ENCODE measurements around the gene SPINT2. TPM values are rescaled to one million over a fixed set of nuclear protein-coding genes. Genes with fewer than 3 reads are reported as not detected.
A peak's percentile ranks its signal among the peaks of the same experiment; 100 is the strongest.

Gene SPINT2
- polyA plus RNA-seq, 1 donor (not counting 4 experiments of a cell fraction or from before 2014, with no cell fraction given), result 363 TPM

GRCh38 chr19:38227287-38228004 is 36.9 kb upstream of the SPINT2 start:
- no peaks in the 10 kb centered on the region for H4K20me1 ChIP-seq (ENCODE audit: control insufficient read depth, extremely low read depth, insufficient read depth, low read length)
- no peak overlapping the region for H3K27ac ChIP-seq (ENCODE audit: control insufficient read depth, insufficient read depth, low read length)
- dilution Hi-C loops (cut with MboI; ENCODE audit: extremely low pct_ligation_motif_present, low sequenced_read_pairs), result no loop called here
- TF ChIP-seq EZH2 (IDR thresholded peaks at IDR 0.05; ENCODE audit: low read length) (no peak), CTCF (optimal IDR thresholded peaks at IDR 0.05 in 1 of 3, IDR thresholded peaks at IDR 0.05 in 1 of 3, conservative IDR thresholded peaks at IDR 0.05 in 1 of 3; ENCODE audit: extremely low read depth in 1 of 3, insufficient read depth in 2 of 3, low read length in 3 of 3) (no peak)
- H3K79me2 ChIP-seq (ENCODE audit: control insufficient read depth, insufficient read depth, low read length), result no peaks in the 10 kb centered on the region
- H3K4me2 ChIP-seq (ENCODE audit: control insufficient read depth, extremely low read depth, insufficient read depth, low read depth, low read length), result no peak overlapping the region
- no peaks in the 10 kb centered on the region for H3K9me1 ChIP-seq (ENCODE audit: control insufficient read depth, extremely low read depth, insufficient read depth, low read length)
- DNase-seq (ENCODE audit: low read depth, low spot score), result no peak
- peaks cover 22% of the 10 kb centered on the region for H3K4me1 ChIP-seq (ENCODE audit: control insufficient read depth, extremely low read depth, insufficient read depth, low read length)
- FAIRE-seq, result peak; percentile 71
- no peaks in the 10 kb centered on the region for H3K9me3 ChIP-seq (ENCODE audit: control insufficient read depth, low read depth, low read length)
- H3K36me3 ChIP-seq (ENCODE audit: control insufficient read depth in 2 of 2, extremely low read depth in 1 of 2, insufficient read depth in 2 of 2, low read length in 2 of 2), result no peaks in the 10 kb centered on the region
- peaks cover 4% of the 10 kb centered on the region for H3K27me3 ChIP-seq (ENCODE audit: control insufficient read depth, extremely low read depth, insufficient read depth, low read length)
- no peak overlapping the region for H3K9ac ChIP-seq (ENCODE audit: control insufficient read depth, extremely low read depth, insufficient read depth, low read length)
- H3K4me3 ChIP-seq (ENCODE audit: control insufficient read depth in 2 of 3, extremely low read depth in 1 of 3, insufficient read depth in 2 of 3, low read depth in 1 of 3, low read length in 3 of 3), result no peak overlapping the region
- H2AFZ ChIP-seq (ENCODE audit: control insufficient read depth, low read length), result no peak overlapping the region

- Histone ChIP-seq H3K9me1 (ENCODE audit: control insufficient read depth, extremely low read depth, insufficient read depth, low read length) (no peaks in the 10 kb centered on the region), H3K4me1 (ENCODE audit: control insufficient read depth, extremely low read depth, insufficient read depth, low read length) (peaks cover 19% of the 10 kb centered on the region), H3K4me3 (ENCODE audit: control insufficient read depth in 2 of 3, extremely low read depth in 1 of 3, insufficient read depth in 2 of 3, low read depth in 1 of 3, low read length in 3 of 3) (no peak overlapping the region), H3K36me3 (ENCODE audit: control insufficient read depth in 2 of 2, extremely low read depth in 1 of 2, insufficient read depth in 2 of 2, low read length in 2 of 2) (no peaks in the 10 kb centered on the region), H3K27ac (ENCODE audit: control insufficient read depth, insufficient read depth, low read length) (no peak overlapping the region), H3K9ac (ENCODE audit: control insufficient read depth, extremely low read depth, insufficient read depth, low read length) (no peak overlapping the region), H4K20me1 (ENCODE audit: control insufficient read depth, extremely low read depth, insufficient read depth, low read length) (no peaks in the 10 kb centered on the region), H3K79me2 (ENCODE audit: control insufficient read depth, insufficient read depth, low read length) (no peaks in the 10 kb centered on the region), H3K9me3 (ENCODE audit: control insufficient read depth, low read depth, low read length) (no peaks in the 10 kb centered on the region), H3K27me3 (ENCODE audit: control insufficient read depth, extremely low read depth, insufficient read depth, low read length) (peaks cover 4% of the 10 kb centered on the region), H3K4me2 (ENCODE audit: control insufficient read depth, extremely low read depth, insufficient read depth, low read depth, low read length) (no peak overlapping the region), H2AFZ (ENCODE audit: control insufficient read depth, low read length) (no peak overlapping the region)
- FAIRE-seq (no peak), DNase-seq (ENCODE audit: low read depth, low spot score) (no peak)
- dilution Hi-C loops (cut with MboI; ENCODE audit: extremely low pct_ligation_motif_present, low sequenced_read_pairs), result no loop called here
- TF ChIP-seq CTCF (optimal IDR thresholded peaks at IDR 0.05 in 1 of 3, IDR thresholded peaks at IDR 0.05 in 1 of 3, conservative IDR thresholded peaks at IDR 0.05 in 1 of 3; ENCODE audit: extremely low read depth in 1 of 3, insufficient read depth in 2 of 3, low read length in 3 of 3) (no peak), EZH2 (IDR thresholded peaks at IDR 0.05; ENCODE audit: low read length) (no peak)
Observed at GRCh38 chr19:38228005-38228377, 36.4 kb upstream of the SPINT2 start.

Measured in keratinocyte (primary cell).